Smooth muscle cell (in vitro differentiated cells): ENCODE measurements around the gene NFYC. TPM values are rescaled to one million over a fixed set of nuclear protein-coding genes. Genes with fewer than 3 reads are reported as not detected.
A peak's percentile ranks its signal among the peaks of the same experiment; 100 is the strongest.

Source experiments
- DNase-seq: peaks from one replicate; lab custom pipeline; 2025; ENCODE audit not compliant: unreplicated experiment; lab: John Stamatoyannopoulos, UW
- H2AFZ ChIP-seq: fragments of 200-600 bp; sonication (generic); 2 replicates; pipeline ENCODE4 v1.6.0; 2016; ENCODE audit warnings: antibody characterized with exemption, low read depth, mild to moderate bottlenecking
- H3F3A ChIP-seq: fragments of 200-600 bp; sonication (generic); 2 replicates; pipeline ENCODE4 v1.6.0; 2017; ENCODE audit warnings: antibody characterized with exemption, low read depth
- H3K27ac ChIP-seq: fragments of 200-600 bp; sonication (generic); 2 replicates; pipeline ENCODE4 v1.5.1; 2016; ENCODE audit warnings: low read depth, mild to moderate bottlenecking
- H3K27me3 ChIP-seq: fragments of 200-600 bp; sonication (generic); 2 replicates; pipeline ENCODE4 v1.6.1; 2016; ENCODE audit warnings: low read depth, mild to moderate bottlenecking
- H3K36me3 ChIP-seq: fragments of 200-600 bp; sonication (generic); 2 replicates; pipeline ENCODE4 v1.5.1; 2016; ENCODE audit warnings: low read depth
- H3K4me1 ChIP-seq: fragments of 200-600 bp; sonication (generic); 2 replicates; pipeline ENCODE4 v1.5.1; 2016; ENCODE audit warnings: low read depth
- H3K4me2 ChIP-seq: fragments of 200-600 bp; sonication (generic); 2 replicates; pipeline ENCODE4 v1.6.0; 2016; ENCODE audit warnings: mild to moderate bottlenecking
- H3K4me3 ChIP-seq: fragments of 200-600 bp; sonication (generic); 2 replicates; pipeline ENCODE4 v1.5.1; 2016; ENCODE audit warnings: mild to moderate bottlenecking
- H3K79me2 ChIP-seq: fragments of 200-600 bp; sonication (generic); 2 replicates; pipeline ENCODE4 v1.6.0; 2016; ENCODE audit warnings: low read depth, mild to moderate bottlenecking
- H3K9ac ChIP-seq: fragments of 200-600 bp; sonication (generic); 2 replicates; pipeline ENCODE4 v1.6.0; 2016; ENCODE audit warnings: low read depth
- H3K9me3 ChIP-seq: fragments of 200-600 bp; sonication (generic); replicated peaks from 2 replicates; pipeline ENCODE4 v1.5.1; 2016; ENCODE audit warnings: low read depth
- H4K20me1 ChIP-seq: fragments of 200-600 bp; sonication (generic); 2 replicates; pipeline ENCODE4 v1.6.0; 2016; ENCODE audit warnings: low read depth
- WGBS: methylation state at CpG from one replicate; pipeline ENCODE4 v1.1.7; 2016; ENCODE audit warnings: low lambda C conversion rate; 5-methylcytosine and 5-hydroxymethylcytosine counted together
- polyA plus RNA-seq: library from polyadenylated mRNA; unstranded; fragments of >200 nt; fragmentation: Nextera tagmentation; extraction: Ambion mirVana; gene quantifications from 2 replicates; pipeline ENCODE4 v1.2.1, GENCODE V29; 2016
- total RNA-seq: library from RNA; depleted of rRNA; stranded (reverse); fragments of >200 nt; gene quantifications from 2 replicates; pipeline ENCODE4 v1.2.3, GENCODE V29; 2014
- TF ChIP-seq, protein P1 (sequence below): fragments of 200-600 bp; sonication (generic); IDR thresholded peaks from 2 replicates; pipeline ENCODE4 v1.5.1; 2017; ENCODE audit warnings: borderline replicate concordance, mild to moderate bottlenecking, antibody characterized with exemption; ENCODE audit not compliant: insufficient read depth, poor library complexity, severe bottlenecking

The NFYC gene
- total and polyA plus RNA-seq, 2 experiments from 2014 or later = 18.1 to 28.6 TPM

DNA sequence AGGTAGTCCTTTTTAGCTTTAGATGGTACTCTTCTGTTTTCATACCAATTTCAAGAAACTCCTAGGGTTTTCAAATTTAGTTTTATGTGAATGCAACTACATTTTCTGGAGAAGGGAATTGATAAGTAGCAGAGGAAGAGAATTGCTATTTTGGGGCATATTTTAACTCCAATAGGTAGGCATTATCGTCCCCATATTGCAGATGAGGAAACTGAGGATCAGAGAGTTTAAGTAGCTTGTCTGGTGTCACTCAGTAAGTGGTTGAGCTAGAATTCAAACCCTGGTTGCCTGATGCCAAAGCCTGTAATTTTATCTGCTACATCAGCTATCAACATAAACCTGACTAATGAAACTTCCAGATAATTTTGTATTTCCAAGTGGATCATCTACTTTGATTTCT lies 1.9 kb downstream of the NFYC start:
- H3K27ac ChIP-seq = no peak overlapping the region
- H2AFZ ChIP-seq = no peak overlapping the region
- H3K79me2 ChIP-seq = peaks cover 72% of the 10 kb centered on the region
- no peaks in the 10 kb centered on the region for H3K27me3 ChIP-seq
- DNase-seq = no peak
- no peaks in the 10 kb centered on the region for H3K9me3 ChIP-seq
- H3K4me1 ChIP-seq = peaks cover 20% of the 10 kb centered on the region
- peaks cover 39% of the 10 kb centered on the region for H4K20me1 ChIP-seq
- 96% methylated on average over 1 of the region's 1 CpG for WGBS
- no peaks in the 10 kb centered on the region for H3F3A ChIP-seq
- H3K4me3 ChIP-seq = peak overlapping the region; percentile 78
- TF ChIP-seq, protein P1, sequence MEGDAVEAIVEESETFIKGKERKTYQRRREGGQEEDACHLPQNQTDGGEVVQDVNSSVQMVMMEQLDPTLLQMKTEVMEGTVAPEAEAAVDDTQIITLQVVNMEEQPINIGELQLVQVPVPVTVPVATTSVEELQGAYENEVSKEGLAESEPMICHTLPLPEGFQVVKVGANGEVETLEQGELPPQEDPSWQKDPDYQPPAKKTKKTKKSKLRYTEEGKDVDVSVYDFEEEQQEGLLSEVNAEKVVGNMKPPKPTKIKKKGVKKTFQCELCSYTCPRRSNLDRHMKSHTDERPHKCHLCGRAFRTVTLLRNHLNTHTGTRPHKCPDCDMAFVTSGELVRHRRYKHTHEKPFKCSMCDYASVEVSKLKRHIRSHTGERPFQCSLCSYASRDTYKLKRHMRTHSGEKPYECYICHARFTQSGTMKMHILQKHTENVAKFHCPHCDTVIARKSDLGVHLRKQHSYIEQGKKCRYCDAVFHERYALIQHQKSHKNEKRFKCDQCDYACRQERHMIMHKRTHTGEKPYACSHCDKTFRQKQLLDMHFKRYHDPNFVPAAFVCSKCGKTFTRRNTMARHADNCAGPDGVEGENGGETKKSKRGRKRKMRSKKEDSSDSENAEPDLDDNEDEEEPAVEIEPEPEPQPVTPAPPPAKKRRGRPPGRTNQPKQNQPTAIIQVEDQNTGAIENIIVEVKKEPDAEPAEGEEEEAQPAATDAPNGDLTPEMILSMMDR = no peak
- no peak overlapping the region for H3K4me2 ChIP-seq
- no peak overlapping the region for H3K9ac ChIP-seq
- H3K36me3 ChIP-seq = no peaks in the 10 kb centered on the region

DNA sequence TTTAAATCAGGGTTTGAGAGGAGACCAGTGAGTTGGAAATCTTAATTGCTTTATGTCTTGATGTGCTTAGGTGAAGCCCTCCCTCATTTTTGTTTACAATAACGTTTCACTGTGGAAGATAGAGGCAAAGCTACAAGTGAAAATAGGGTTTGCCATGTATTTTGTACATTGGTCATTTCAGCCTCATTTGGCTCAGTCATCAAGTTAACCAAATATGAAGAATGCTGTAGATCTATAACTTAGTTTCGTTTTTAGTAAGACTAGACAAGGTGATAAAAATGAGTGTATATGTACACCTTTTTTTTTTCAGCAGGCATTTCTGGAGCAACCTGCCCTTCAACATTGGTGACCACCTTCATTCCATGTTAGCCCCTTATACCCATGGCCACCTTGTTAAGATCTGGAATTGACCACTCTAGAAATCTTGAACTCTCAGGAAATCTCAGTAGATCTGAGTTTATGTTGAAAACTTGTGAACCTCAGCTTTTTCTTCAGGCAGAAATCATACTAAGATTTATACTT lies 2.9 kb downstream of the NFYC start:
- Histone ChIP-seq H3K9me3 (no peaks in the 10 kb centered on the region), H3K79me2 (peaks cover 82% of the 10 kb centered on the region), H3F3A (no peaks in the 10 kb centered on the region), H3K4me1 (peaks cover 20% of the 10 kb centered on the region), H3K9ac (no peak overlapping the region), H3K36me3 (no peaks in the 10 kb centered on the region), H4K20me1 (peaks cover 48% of the 10 kb centered on the region), H3K27ac (no peak overlapping the region), H2AFZ (no peak overlapping the region), H3K4me3 (no peak overlapping the region), H3K4me2 (no peak overlapping the region), H3K27me3 (no peaks in the 10 kb centered on the region)
- no peak for DNase-seq
- TF ChIP-seq, protein P1 = no peak
- WGBS = 93% methylated on average over 2 of the region's 2 CpGs

DNA sequence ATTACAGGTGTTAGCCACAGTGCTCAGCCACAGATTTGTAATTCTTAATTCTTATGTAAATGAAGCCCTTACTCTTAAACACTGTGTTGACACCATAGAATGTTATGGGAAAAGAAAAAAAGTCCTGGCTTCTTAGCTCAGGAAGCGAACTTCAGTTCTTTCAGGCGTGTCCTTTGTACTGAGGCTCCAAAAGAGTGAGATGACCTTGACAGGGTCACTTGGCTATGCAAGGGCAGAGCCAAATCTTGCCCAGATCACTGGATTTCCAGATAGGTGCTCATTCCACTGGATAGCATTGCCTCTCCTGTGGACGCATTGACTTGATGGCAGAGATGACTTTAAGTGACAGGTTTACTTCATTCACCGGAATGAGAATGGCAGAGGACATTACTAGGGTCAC lies 4.8 kb downstream of the NFYC start:
- Histone ChIP-seq H2AFZ (no peak overlapping the region), H3K4me2 (no peak overlapping the region), H3K4me1 (peaks cover 9% of the 10 kb centered on the region), H3K4me3 (no peak overlapping the region), H4K20me1 (peaks cover 46% of the 10 kb centered on the region), H3K36me3 (no peaks in the 10 kb centered on the region), H3K27me3 (no peaks in the 10 kb centered on the region), H3K79me2 (peaks cover 87% of the 10 kb centered on the region), H3K9ac (no peak overlapping the region), H3K27ac (no peak overlapping the region), H3K9me3 (no peaks in the 10 kb centered on the region), H3F3A (no peaks in the 10 kb centered on the region)
- TF ChIP-seq, protein P1 = no peak
- WGBS = 91% methylated on average over 4 of the region's 4 CpGs
- DNase-seq = no peak

DNA sequence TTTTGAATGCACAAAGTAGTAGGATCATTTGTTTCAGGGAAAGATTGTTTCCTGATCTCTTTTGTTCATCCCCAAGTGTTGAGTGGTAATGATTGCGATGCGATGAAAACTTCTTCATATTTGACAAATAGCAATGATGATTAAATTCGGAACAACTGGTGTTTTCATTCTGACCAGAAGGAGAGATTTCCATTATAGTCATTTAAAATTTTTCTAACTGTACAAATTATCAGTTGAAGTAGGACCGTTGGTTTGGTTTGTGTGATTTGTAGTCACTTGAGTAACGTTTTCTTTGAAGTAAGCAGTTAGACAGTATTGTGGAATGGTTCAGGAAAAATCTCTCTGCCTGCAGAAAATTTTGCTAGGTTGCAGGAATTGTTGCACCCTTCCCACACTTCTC lies 5.9 kb downstream of the NFYC start:
- TF ChIP-seq, protein P1 = no peak
- no peak for DNase-seq
- Histone ChIP-seq H3F3A (no peaks in the 10 kb centered on the region), H3K36me3 (no peaks in the 10 kb centered on the region), H3K27ac (no peak overlapping the region), H4K20me1 (peaks cover 54% of the 10 kb centered on the region), H3K4me1 (peaks cover 8% of the 10 kb centered on the region), H3K9ac (no peak overlapping the region), H2AFZ (no peak overlapping the region), H3K27me3 (no peaks in the 10 kb centered on the region), H3K4me2 (no peak overlapping the region), H3K79me2 (peaks cover 95% of the 10 kb centered on the region), H3K9me3 (no peaks in the 10 kb centered on the region), H3K4me3 (no peak overlapping the region)
- WGBS = 95% methylated on average over 5 of the region's 5 CpGs
